ENCODE measurements around the gene FLT3. TPM values are rescaled to one million over a fixed set of nuclear protein-coding genes. Genes with fewer than 3 reads are reported as not detected.

Gene FLT3
- total and polyA plus RNA-seq, 2 donors from 2014 or later = 2.9 TPM; not detected in 1

- intact Hi-C loops (cut with DNase I) = no loop called here
- no peak overlapping the region for H3K27ac ChIP-seq (ENCODE audit: low read depth in 2 of 2, low read length in 2 of 2)
- no peak for DNase-seq
- TF ChIP-seq, protein P1, sequence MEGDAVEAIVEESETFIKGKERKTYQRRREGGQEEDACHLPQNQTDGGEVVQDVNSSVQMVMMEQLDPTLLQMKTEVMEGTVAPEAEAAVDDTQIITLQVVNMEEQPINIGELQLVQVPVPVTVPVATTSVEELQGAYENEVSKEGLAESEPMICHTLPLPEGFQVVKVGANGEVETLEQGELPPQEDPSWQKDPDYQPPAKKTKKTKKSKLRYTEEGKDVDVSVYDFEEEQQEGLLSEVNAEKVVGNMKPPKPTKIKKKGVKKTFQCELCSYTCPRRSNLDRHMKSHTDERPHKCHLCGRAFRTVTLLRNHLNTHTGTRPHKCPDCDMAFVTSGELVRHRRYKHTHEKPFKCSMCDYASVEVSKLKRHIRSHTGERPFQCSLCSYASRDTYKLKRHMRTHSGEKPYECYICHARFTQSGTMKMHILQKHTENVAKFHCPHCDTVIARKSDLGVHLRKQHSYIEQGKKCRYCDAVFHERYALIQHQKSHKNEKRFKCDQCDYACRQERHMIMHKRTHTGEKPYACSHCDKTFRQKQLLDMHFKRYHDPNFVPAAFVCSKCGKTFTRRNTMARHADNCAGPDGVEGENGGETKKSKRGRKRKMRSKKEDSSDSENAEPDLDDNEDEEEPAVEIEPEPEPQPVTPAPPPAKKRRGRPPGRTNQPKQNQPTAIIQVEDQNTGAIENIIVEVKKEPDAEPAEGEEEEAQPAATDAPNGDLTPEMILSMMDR (IDR thresholded peaks at IDR 0.05; ENCODE audit: borderline replicate concordance, extremely low read depth, insufficient read depth) = no peak
- no peaks in the 10 kb centered on the region for H3K36me3 ChIP-seq (ENCODE audit: control insufficient read depth in 2 of 3, insufficient read depth in 3 of 3, low read length in 3 of 3)
- peaks cover 20% of the 10 kb centered on the region for H3K27me3 ChIP-seq (ENCODE audit: control insufficient read depth, insufficient read depth, low read length)
- H3K4me1 ChIP-seq (ENCODE audit: control insufficient read depth in 2 of 3, insufficient read depth in 2 of 3, low read depth in 1 of 3, low read length in 3 of 3) = peaks cover 0 to 4% (median 0%) of the 10 kb centered on the region in 3 donors
- no peak for FAIRE-seq
- no peak overlapping the region for H3K9ac ChIP-seq (ENCODE audit: low read length in 3 of 3)
- H3K4me3 ChIP-seq (ENCODE audit: low read length in 3 of 3) = no peak overlapping the region
- H3K9me3 ChIP-seq (ENCODE audit: control insufficient read depth in 2 of 3, insufficient read depth in 1 of 3, low read length in 3 of 3) = peaks cover 0 to 6% (median 4%) of the 10 kb centered on the region in 3 donors
Observed at GRCh38 chr13:28097503-28097902, 2.9 kb downstream of the FLT3 start.

- intact Hi-C loops (cut with DNase I) = no loop called here
- H3K9me3 ChIP-seq (ENCODE audit: control insufficient read depth in 2 of 3, insufficient read depth in 1 of 3, low read length in 3 of 3) = peaks cover 0 to 6% (median 4%) of the 10 kb centered on the region in 3 donors
- H3K27ac ChIP-seq (ENCODE audit: low read depth in 2 of 2, low read length in 2 of 2) = no peak overlapping the region
- peaks cover 5% of the 10 kb centered on the region for H3K27me3 ChIP-seq (ENCODE audit: control insufficient read depth, insufficient read depth, low read length)
- TF ChIP-seq, protein P1 (IDR thresholded peaks at IDR 0.05; ENCODE audit: borderline replicate concordance, extremely low read depth, insufficient read depth) = no peak
- no peak overlapping the region for H3K9ac ChIP-seq (ENCODE audit: low read length in 3 of 3)
- H3K36me3 ChIP-seq (ENCODE audit: control insufficient read depth in 2 of 3, insufficient read depth in 3 of 3, low read length in 3 of 3) = no peaks in the 10 kb centered on the region
- DNase-seq (no peak), FAIRE-seq (no peak)
- H3K4me3 ChIP-seq (ENCODE audit: low read length in 3 of 3) = no peak overlapping the region
- H3K4me1 ChIP-seq (ENCODE audit: control insufficient read depth in 2 of 3, insufficient read depth in 2 of 3, low read depth in 1 of 3, low read length in 3 of 3) = no peaks in the 10 kb centered on the region
Observed at GRCh38 chr13:28094306-28094705, 6.1 kb downstream of the FLT3 start.

DNA sequence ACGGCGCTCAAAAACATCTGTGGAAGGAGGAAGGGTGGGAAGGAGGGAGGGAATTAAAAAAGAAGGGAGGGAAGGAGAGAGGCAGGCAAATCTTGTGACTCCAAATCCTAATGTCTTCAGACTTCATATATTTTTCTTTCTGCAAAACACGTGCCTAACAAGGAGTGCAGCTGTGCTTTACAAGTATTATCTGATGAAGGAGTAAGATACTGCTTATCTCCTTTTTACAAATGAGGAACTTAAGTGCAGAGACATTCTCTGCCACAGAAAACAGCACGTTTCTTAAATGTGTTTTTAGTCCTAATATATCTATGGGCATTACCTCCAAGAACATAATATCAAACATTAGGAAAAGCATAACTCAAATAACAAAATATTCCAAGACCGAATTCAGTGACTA, 6.5 kb downstream of the FLT3 start:
- TF ChIP-seq, protein P1 (IDR thresholded peaks at IDR 0.05; ENCODE audit: borderline replicate concordance, extremely low read depth, insufficient read depth) = no peak
- intact Hi-C loops (cut with DNase I) = no loop called here
- H3K27me3 ChIP-seq (ENCODE audit: control insufficient read depth, insufficient read depth, low read length) = peaks cover 5% of the 10 kb centered on the region

DNA sequence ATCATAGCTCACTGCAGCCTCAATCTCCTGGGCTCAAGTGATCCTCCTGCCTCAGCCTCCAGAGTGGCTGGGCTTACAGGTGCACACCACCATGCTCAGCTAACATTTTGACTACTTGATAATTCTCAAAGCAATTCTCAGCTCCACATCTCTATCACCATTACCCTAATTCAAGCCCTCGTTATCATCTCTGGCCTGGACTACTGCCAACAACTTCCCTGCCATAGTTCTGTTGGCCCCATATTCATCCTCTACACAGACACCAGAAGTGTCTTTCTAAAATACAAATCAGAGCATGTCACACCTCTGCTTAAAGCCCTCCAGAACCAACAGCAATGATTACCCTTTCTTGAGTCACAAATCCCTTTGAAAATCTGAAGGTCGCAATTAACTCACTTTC, 7.9 kb downstream of the FLT3 start:
- Histone ChIP-seq H3K9me3 (ENCODE audit: control insufficient read depth in 2 of 3, insufficient read depth in 1 of 3, low read length in 3 of 3) (no peaks in the 10 kb centered on the region), H3K36me3 (ENCODE audit: control insufficient read depth in 2 of 3, insufficient read depth in 3 of 3, low read length in 3 of 3) (no peaks in the 10 kb centered on the region), H3K27me3 (ENCODE audit: control insufficient read depth, insufficient read depth, low read length) (no peaks in the 10 kb centered on the region), H3K9ac (ENCODE audit: low read length in 3 of 3) (no peak overlapping the region), H3K27ac (ENCODE audit: low read depth in 2 of 2, low read length in 2 of 2) (no peak overlapping the region), H3K4me3 (ENCODE audit: low read length in 3 of 3) (no peak overlapping the region), H3K4me1 (ENCODE audit: control insufficient read depth in 2 of 3, insufficient read depth in 2 of 3, low read depth in 1 of 3, low read length in 3 of 3) (no peaks in the 10 kb centered on the region)
- DNase-seq (no peak), FAIRE-seq (no peak)
- intact Hi-C loops (cut with DNase I) = no loop called here
- TF ChIP-seq, protein P1 (IDR thresholded peaks at IDR 0.05; ENCODE audit: borderline replicate concordance, extremely low read depth, insufficient read depth) = no peak

More for the DNA sequence above, 6.5 kb downstream of the FLT3 start:
- peaks cover 0 to 6% (median 4%) of the 10 kb centered on the region in 3 donors for H3K9me3 ChIP-seq (ENCODE audit: control insufficient read depth in 2 of 3, insufficient read depth in 1 of 3, low read length in 3 of 3)
- no peak overlapping the region for H3K9ac ChIP-seq (ENCODE audit: low read length in 3 of 3)
- H3K4me1 ChIP-seq (ENCODE audit: control insufficient read depth in 2 of 3, insufficient read depth in 2 of 3, low read depth in 1 of 3, low read length in 3 of 3) = no peaks in the 10 kb centered on the region
- FAIRE-seq = no peak
- no peak overlapping the region for H3K4me3 ChIP-seq (ENCODE audit: low read length in 3 of 3)
- H3K36me3 ChIP-seq (ENCODE audit: control insufficient read depth in 2 of 3, insufficient read depth in 3 of 3, low read length in 3 of 3) = no peaks in the 10 kb centered on the region
- DNase-seq = no peak
- H3K27ac ChIP-seq (ENCODE audit: low read depth in 2 of 2, low read length in 2 of 2) = no peak overlapping the region

Measured in kidney (tissue), 14 donors.